SK-N-SH treated with all-trans-retinoic acid at 6 μM for 48 hours (cell line): ENCODE results near the gene C9orf57.

ENCODE experiments used
- CREB5 ChIP-seq: fragments of 250-450 bp; sonication (Bioruptor Pico); IDR thresholded peaks from 2 replicates; pipeline ENCODE4 v1.5.1; 2020; ENCODE audit warnings: low read depth, mild to moderate bottlenecking, moderate library complexity
- CSDC2 ChIP-seq: fragments of 250-450 bp; sonication (Bioruptor Pico); IDR thresholded peaks from 2 replicates; pipeline ENCODE4 v1.5.0; 2020; ENCODE audit warnings: mild to moderate bottlenecking, moderate library complexity
- OSR1 ChIP-seq: fragments of 250-450 bp; sonication (Bioruptor Pico); IDR thresholded peaks from 2 replicates; pipeline ENCODE4 v1.8.0; 2022; ENCODE audit warnings: moderate library complexity, mild to moderate bottlenecking, inconsistent platforms
- POU6F1 ChIP-seq: fragments of 250-450 bp; sonication (Bioruptor Pico); IDR thresholded peaks from 2 replicates; pipeline ENCODE4 v1.8.0; 2021; ENCODE audit warnings: low read depth, mild to moderate bottlenecking, moderate library complexity, borderline replicate concordance
- RARB ChIP-seq: fragments of 250-450 bp; sonication (Bioruptor Pico); IDR thresholded peaks from 2 replicates; pipeline ENCODE4 v1.8.0; 2021; ENCODE audit warnings: mild to moderate bottlenecking, moderate library complexity
- TOX ChIP-seq: fragments of 250-450 bp; sonication (Bioruptor Pico); IDR thresholded peaks from 2 replicates; pipeline ENCODE4 v1.8.0; 2021; ENCODE audit warnings: mild to moderate bottlenecking, moderate library complexity, borderline replicate concordance
- TSHZ2 ChIP-seq: fragments of 250-450 bp; sonication (Bioruptor Pico); IDR thresholded peaks from 2 replicates; pipeline ENCODE4 v1.5.0; 2020; ENCODE audit warnings: mild to moderate bottlenecking, moderate library complexity
- ZFP3 ChIP-seq: fragments of 250-450 bp; sonication (Bioruptor Pico); IDR thresholded peaks from 2 replicates; pipeline ENCODE4 v1.5.0; 2020; ENCODE audit warnings: mild to moderate bottlenecking, moderate library complexity
- ZFP30 ChIP-seq: fragments of 450-650 bp; formaldehyde crosslinking; IDR thresholded peaks from 2 replicates; pipeline ENCODE4 v1.5.0; 2022; ENCODE audit warnings: mild to moderate bottlenecking, moderate library complexity
- ZNF565 ChIP-seq: fragments of 450-650 bp; formaldehyde crosslinking; conservative IDR thresholded peaks from 2 replicates; pipeline ENCODE4 v1.5.0; 2020; ENCODE audit warnings: low read depth, mild to moderate bottlenecking, moderate library complexity
- ZNF70 ChIP-seq: fragments of 450-650 bp; formaldehyde crosslinking; IDR thresholded peaks from 2 replicates; pipeline ENCODE4 v1.5.0; 2020; ENCODE audit warnings: mild to moderate bottlenecking, moderate library complexity
- TF ChIP-seq, protein P1 (sequence below): fragments of 250-450 bp; sonication (Bioruptor Pico); IDR thresholded peaks from 2 replicates; pipeline ENCODE4 v1.8.0; 2020; ENCODE audit warnings: mild to moderate bottlenecking, moderate library complexity, borderline replicate concordance

DNA sequence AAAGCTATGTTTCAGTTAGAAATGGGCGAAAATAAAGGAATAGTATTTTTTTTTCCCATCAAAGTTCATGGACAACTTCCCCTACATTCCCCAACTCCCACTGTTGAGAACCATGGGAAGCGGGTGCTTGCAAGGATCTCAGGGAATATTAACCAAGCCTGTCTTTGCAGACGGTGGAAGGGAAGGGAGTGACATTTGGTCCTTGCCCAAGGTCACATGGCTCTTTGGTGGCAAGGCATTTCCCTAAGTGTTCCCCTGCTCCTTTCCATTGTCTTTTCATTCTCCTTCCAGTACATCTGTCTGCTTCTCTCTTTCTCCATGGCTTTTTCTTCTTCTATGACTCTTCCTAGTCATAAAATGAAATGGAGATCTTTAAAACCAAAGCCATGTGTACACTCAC, 19.0 kb downstream of the C9orf57 start:
- TF ChIP-seq, protein P1, sequence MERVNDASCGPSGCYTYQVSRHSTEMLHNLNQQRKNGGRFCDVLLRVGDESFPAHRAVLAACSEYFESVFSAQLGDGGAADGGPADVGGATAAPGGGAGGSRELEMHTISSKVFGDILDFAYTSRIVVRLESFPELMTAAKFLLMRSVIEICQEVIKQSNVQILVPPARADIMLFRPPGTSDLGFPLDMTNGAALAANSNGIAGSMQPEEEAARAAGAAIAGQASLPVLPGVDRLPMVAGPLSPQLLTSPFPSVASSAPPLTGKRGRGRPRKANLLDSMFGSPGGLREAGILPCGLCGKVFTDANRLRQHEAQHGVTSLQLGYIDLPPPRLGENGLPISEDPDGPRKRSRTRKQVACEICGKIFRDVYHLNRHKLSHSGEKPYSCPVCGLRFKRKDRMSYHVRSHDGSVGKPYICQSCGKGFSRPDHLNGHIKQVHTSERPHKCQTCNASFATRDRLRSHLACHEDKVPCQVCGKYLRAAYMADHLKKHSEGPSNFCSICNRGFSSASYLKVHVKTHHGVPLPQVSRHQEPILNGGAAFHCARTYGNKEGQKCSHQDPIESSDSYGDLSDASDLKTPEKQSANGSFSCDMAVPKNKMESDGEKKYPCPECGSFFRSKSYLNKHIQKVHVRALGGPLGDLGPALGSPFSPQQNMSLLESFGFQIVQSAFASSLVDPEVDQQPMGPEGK, result no peak
- TF ChIP-seq OSR1 (CRISPR knock-in tag), result no peak
- TF ChIP-seq TOX (CRISPR knock-in tag), result no peak
- no peak for TF ChIP-seq RARB
- TF ChIP-seq ZNF70, result no peak
- TF ChIP-seq ZFP3 (CRISPR knock-in tag), result no peak
- TF ChIP-seq ZNF565 (CRISPR knock-in tag), result no peak
- no peak for TF ChIP-seq CSDC2
- no peak for TF ChIP-seq ZFP30 (CRISPR knock-in tag)
- TF ChIP-seq CREB5 (CRISPR knock-in tag), result no peak
- TF ChIP-seq POU6F1 (CRISPR knock-in tag), result no peak
- TF ChIP-seq TSHZ2, result no peak
